Motor neuron (in vitro differentiated cells): ENCODE measurements around the gene BCKDK. TPM values are rescaled to one million over a fixed set of nuclear protein-coding genes. Genes with fewer than 3 reads are reported as not detected.
A peak's percentile ranks its signal among the peaks of the same experiment; 100 is the strongest.
"Not testable (repeated sequence)": the region's sequence is repeated elsewhere in the genome, so short reads cannot be mapped to it uniquely, and the experiment has no call there.

ENCODE experiments used
- ATAC-seq, 8 experiments: fragments of 200-7000 bp; cut with Tn5 transposase; replicated peaks in 6 of 8; 2 replicates each; pipeline ENCODE4 v1.8.0; 2021; ENCODE audit warnings: mild to moderate bottlenecking in 8 of 8, moderate library complexity in 8 of 8
- H3K27ac ChIP-seq, 2 donors: fragments of 250-450 bp; sonication (Bioruptor Pico); 2 replicates each; pipeline ENCODE4 v1.9.0; 2021; ENCODE audit warnings: antibody characterized with exemption in 2 of 2, mild to moderate bottlenecking in 2 of 2, moderate library complexity in 1 of 2
- H3K4me1 ChIP-seq, 2 donors: fragments of 250-450 bp; sonication (Bioruptor Pico); replicated peaks in 1 of 2; 2 replicates each; pipeline ENCODE4 v1.6.1; 2021; ENCODE audit warnings: antibody characterized with exemption in 2 of 2, mild to moderate bottlenecking in 2 of 2, moderate library complexity in 1 of 2
- H3K4me3 ChIP-seq, 5 donors: fragments of 250-450 bp; sonication (Bioruptor Pico); 2 replicates each; pipeline ENCODE4 v1.9.0; 2021; ENCODE audit warnings: antibody characterized with exemption in 5 of 5, mild to moderate bottlenecking in 5 of 5, moderate library complexity in 4 of 5
- WGBS, 10 experiments: fragments of 450-650 bp; shearing (Covaris generic); methylation state at CpG; one replicate each; pipeline ENCODE4 v1.0.0; 2022; 5-methylcytosine and 5-hydroxymethylcytosine counted together
- in situ Hi-C, 9 experiments: fragments of 400-800 bp; cut with MboI; loops; one replicate each; pipeline ENCODE4 v1.15.0; 2021; ENCODE audit warnings: low sequenced_read_pairs in 9 of 9, low pct_unique_long_range_greater_than_20kb in 2 of 9; ENCODE audit not compliant: unreplicated experiment in 9 of 9
- total RNA-seq, 8 experiments: library from RNA; unstranded; fragments of 300-600 nt; gene quantifications; 2 replicates each; pipeline versions ENCODE4 v1.2.3 to v1.2.4, GENCODE V29; 2022

Gene BCKDK
- total RNA-seq, 8 experiments from 2014 or later: 14.1 to 46.8 (median 19.6) TPM

DNA sequence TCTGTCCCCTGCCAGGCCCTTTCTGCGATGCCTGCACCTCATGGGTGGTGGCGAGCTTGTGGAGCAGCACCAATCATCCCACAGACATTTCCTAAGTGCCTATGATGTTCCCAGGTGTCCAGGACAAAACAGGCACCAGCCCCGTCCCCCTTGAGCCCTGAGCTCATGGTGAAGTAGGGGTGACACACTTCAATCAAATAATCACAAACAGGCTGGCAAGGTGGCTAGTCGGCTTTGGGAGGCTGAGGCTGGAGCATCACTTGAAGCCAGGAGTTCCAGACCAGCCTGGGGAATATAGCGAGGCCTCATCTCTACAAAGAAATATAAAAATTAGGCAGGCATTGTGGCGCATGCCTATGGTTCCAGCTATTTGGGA, 28.1 kb downstream of the BCKDK start:
- in situ Hi-C loops: no loop called here
- H3K27ac ChIP-seq: no peak overlapping the region
- ATAC-seq: no peak
- H3K4me3 ChIP-seq: no peak overlapping the region
- WGBS, 10 experiments: 50 to 100% (median 85%) methylated on average over 1 to 4 of the region's 6 CpGs; no CpG with 5 or more reads in 1 of the 10 experiments
- peaks cover 20 to 26% of the 10 kb centered on the region in 2 donors for H3K4me1 ChIP-seq

DNA sequence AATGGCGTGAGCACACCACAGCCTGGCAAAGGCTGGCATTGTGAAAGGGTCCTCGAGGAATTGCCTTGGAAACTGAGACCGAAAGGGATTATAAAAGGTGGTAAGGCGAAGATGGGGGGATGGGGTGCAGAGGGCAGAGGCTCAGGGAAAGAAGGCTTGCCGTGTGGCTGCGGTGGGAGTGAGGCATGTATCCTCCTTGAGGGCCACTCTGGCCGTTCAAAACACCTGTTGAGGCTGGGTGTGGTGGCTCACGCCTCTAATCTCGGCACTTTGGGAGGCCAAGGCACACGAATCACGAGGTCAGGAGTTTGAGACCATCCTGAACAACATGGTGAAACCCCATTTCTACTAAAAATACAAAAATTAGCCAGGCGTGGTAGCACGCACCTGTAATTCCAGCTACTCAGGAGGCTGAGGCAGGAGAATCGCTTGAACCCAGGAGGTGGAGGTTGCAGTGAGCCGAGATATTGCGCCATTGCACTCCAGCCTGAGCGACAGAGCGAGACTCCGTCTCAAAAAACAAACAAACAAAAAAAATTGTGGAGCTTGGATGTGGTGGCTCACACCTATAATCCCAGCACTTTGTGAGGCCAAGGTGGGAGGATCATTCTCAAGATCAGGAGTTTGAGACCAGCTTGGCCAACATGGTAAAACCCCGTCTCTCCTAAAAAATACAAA, 28.8 kb downstream of the BCKDK start:
- H3K4me3 ChIP-seq, in situ Hi-C loops, H3K27ac ChIP-seq, ATAC-seq: not testable (repeated sequence)
- H3K4me1 ChIP-seq: peaks cover 26 to 31% of the 10 kb centered on the region in 2 donors
- 71 to 100% (median 85%) methylated on average over 3 to 18 of the region's 20 CpGs; no CpG with 5 or more reads in 1 of the 10 experiments for WGBS, 10 experiments

DNA sequence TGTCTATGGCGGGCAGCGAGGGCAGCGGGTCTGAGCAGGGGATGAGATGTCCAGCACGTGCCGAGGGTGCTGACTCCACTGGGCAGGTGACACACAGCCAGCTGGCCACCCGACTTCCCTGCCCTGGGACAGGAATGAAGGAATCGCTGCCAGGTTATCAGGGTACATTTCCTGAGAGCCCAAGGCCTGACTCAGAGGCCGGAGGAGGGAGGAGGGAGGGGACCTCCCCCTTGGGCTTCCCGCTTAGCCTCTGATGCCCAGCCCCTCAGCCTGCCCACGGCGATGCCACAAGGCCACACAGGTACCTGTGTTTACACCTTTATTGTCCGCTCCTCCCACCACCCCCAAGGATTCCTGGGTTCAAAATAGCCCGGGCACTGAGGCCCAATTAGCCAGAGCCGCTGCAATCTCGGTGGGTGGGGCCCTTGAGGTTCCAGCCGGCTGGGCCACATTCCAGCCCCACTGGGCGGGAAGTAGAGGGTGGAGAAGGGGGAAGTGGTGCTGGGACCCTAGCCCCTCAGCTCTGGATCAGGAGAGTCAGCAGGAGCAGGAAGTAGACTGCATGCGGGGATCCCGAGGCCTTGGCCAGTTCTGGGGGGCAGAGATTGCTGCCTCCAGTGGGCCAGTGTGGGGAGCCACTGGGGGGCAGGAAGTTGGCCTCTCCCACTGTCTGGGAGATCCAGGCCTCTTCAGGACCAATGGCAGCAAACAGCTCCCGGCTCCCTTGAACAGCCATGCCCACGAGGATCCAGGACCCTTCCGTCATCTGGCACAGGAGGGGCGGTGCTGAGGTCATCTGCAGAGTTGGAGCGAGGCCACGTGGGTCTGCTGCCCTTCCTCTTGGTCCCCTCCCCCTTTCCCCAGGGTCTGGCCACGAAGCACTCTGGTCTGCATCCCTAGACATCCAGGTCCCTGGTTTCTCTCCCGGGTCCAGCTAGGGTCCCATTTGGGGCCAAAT, 30.7 kb downstream of the BCKDK start:
- 58 to 89% (median 72%) methylated on average over 1 to 9 of the region's 27 CpGs; no CpG with 5 or more reads in 4 of the 10 experiments for WGBS, 10 experiments
- Histone ChIP-seq H3K4me1 (peaks cover 22 to 26% of the 10 kb centered on the region in 2 donors), H3K27ac (no peak overlapping the region), H3K4me3 (no peak overlapping the region)
- no peak for ATAC-seq
- in situ Hi-C loops: no loop called here

DNA sequence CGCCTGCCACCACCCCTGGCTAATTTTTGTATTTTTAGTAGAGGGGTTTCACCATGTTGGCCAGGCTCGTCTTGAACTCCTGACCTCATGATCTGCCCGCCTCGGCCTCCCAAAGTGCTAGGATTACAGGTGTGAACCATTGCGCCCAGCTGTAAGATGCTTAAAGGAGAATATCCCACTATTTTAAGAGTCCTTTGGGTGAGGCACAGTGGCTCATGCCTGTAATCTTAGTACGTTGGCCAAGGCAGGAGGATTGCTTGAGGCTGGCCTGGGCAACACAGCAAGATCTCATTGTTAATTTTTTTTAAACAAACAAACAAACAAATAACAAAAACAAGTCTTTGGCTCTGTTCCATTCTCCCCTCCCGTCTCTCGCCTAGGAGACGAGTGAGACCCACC, 32.9 kb downstream of the BCKDK start:
- H3K4me1 ChIP-seq, ATAC-seq, in situ Hi-C loops, H3K27ac ChIP-seq, H3K4me3 ChIP-seq: not testable (repeated sequence)
- WGBS, 10 experiments: 80 to 100% (median 90%) methylated on average over 1 to 2 of the region's 9 CpGs; no CpG with 5 or more reads in 5 of the 10 experiments

DNA sequence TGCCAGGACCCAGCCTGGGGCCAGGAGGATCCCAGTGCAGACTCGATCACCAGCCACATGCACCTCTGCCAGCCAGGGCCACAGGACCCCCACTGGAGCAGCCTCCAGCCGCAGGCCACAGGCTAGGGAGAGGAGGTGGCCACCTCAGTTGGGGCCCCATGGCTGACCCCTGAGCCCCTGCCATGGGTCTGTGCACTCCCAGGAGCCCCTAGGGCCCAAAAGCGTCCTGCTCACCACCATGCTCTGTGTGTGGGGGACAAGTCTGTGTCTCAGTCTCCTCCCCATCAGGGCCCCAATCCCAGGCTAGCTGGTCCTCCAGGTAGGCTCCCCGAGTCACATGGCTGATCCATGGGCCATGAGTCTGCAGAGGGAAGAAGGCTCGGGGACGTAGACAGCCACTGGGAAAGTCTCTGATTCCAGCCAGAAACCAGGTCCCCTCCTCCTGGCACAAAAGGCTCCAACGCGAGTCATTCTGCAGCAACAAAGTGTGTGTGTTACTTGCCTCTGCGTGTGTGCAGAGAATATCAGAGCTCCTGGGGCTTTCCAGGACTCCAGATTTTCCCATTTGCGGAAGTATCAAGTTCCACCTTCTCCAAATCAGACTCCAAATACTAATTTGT, 33.4 kb downstream of the BCKDK start:
- peaks cover 6 to 7% of the 10 kb centered on the region in 2 donors for H3K4me1 ChIP-seq
- no peak overlapping the region for H3K27ac ChIP-seq
- H3K4me3 ChIP-seq: peak overlapping the region; percentile 22 to 40 (median 37)
- ATAC-seq: peak; percentile 3 to 27 (median 14)
- in situ Hi-C loops: no loop called here
- 7 to 47% (median 36%) methylated on average over 3 to 7 of the region's 10 CpGs; no CpG with 5 or more reads in 5 of the 10 experiments for WGBS, 10 experiments

DNA sequence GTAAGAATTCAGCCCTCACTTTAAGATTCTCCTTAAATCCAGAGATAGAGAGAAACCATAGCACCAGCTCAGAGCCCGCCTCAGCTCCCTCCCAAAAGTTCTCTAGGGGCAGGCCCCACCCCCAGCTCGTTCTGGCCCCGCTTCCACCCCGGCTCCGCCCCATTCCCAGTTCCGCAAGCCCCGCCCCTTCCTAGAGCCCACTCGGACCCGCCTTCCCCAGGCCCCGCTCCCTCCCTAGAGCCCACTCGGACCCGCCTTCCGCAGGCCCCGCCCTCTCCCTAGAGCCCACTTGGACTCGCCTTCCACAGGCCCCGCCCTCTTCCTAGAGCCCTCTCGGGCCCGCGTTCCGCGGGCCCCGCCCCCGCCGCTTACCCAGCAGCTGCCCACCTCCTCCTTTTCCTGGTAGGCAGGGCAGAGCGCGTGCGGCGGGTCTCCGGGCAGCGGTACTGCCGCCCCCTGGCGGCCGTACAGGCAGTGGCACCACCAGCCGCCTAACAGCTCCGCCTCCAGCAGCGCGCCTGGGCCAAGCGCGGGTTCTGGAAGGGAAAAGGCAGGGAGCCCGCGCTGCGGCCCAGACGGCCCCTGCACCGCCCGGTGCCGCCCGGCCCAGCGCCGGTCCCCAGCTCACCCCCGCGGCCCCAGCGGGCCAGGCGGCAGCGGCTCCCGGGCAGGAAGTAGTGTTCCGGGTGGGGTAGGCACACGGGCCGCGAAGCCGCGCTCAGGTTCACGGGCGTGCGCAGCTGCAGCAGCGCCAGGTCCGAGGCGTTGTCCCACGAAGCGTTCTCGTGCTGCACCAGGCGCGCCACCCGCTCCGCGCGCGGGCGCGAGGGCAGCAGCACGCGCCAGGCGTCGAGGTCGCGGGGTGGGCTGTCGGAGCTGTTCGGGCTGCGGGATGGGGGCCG, 34.2 kb downstream of the BCKDK start:
- ATAC-seq: peak; percentile 80 to 93 (median 90)
- no CpG with 5 or more reads among the region's 89 CpGs for WGBS, 10 experiments
- Histone ChIP-seq H3K27ac (peak overlapping the region in 1 of 2 donors; percentile 30), H3K4me1 (peaks cover 6 to 7% of the 10 kb centered on the region in 2 donors), H3K4me3 (peak overlapping the region; percentile 31 to 40 (median 37))
- in situ Hi-C loops: no loop called here

DNA sequence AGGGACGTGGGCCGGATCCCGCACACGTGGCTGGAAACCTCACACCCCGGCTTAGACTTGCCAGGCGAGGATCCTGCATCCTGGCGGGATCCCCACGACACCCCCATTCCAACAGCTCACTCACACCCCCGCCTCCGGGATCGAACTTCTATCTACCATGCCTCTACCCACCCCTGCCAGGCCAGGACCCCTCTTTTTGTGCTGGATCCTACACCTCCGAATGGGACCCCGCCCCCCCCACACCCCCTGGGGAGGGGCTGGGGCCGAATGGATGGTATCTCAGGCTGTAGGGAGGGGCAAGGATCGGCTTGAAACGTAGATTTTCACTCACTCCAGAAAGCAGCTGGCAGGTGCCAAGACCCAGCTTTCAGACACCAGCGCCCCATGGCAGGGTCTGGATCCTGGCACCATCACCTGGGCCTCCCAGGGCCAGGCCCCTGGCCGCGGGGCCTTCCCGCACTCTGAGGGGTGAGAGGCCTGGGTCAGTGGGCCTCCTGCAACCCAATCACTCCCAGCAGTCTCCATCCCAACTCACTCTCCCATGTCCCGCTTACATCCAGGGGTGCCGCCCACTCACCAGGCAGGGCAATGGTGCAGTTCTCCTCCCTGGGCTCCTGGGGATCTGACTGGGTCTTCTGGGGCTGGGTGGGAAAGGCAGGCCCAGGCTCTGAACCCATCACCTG, 35.0 kb downstream of the BCKDK start:
- in situ Hi-C loops: no loop called here
- Histone ChIP-seq H3K4me1 (peaks cover 6 to 7% of the 10 kb centered on the region in 2 donors), H3K27ac (no peak overlapping the region), H3K4me3 (peak overlapping the region in 3 of 5 donors; percentile 31 to 40 (median 39))
- no peak for ATAC-seq
- 100% methylated on average over 2 of the region's 22 CpGs; no CpG with 5 or more reads in 9 of the 10 experiments for WGBS, 10 experiments

DNA sequence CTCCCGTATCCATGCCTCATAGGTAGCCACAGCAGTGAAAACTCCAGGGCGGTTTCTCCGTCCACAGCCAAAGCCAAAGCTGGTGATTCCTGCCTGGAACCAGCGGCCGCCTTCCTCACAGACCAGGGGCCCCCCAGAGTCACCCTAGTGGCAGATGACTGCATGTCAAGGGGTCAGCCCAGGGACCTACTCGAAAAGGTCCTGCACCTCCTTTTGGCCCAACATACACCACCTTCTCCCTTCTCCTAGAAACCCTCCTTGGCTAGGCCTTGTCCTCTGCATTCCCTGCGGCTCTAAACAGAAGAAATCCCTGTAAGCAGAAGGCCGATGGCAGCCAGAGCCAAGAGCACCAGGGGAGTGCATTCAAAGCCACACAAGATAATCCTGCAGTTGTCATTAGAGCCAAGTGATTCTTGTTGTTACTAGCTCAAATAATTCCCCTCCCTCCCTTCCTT, 35.5 kb downstream of the BCKDK start:
- Histone ChIP-seq H3K4me3 (no peak overlapping the region), H3K4me1 (peaks cover 6 to 7% of the 10 kb centered on the region in 2 donors), H3K27ac (no peak overlapping the region)
- in situ Hi-C loops: no loop called here
- ATAC-seq: no peak
- WGBS, 10 experiments: 43 to 100% (median 90%) methylated on average over 1 to 5 of the region's 8 CpGs; no CpG with 5 or more reads in 5 of the 10 experiments

DNA sequence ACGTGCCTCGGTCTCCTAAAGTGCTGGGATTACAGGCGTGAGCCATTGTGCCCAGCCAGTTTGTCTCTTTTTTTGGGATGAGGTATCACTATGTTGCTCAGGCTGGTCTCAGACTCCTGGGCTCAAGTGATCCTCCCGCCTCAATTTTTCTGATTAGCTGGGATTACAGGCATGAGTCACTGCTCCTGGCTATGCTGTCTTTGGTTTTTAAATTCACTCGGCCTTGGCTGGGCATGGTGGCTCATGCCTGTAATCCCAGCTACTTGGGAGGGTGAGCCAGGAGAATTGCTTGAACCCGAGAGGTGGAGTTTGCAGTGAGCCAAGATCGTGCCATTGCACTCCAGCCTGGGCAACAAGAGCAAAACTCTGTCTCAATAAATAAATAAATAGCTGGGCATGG, 36.2 kb downstream of the BCKDK start:
- ATAC-seq, in situ Hi-C loops, H3K4me3 ChIP-seq, H3K4me1 ChIP-seq, H3K27ac ChIP-seq: not testable (repeated sequence)
- WGBS, 10 experiments: 0 to 100% (median 89%) methylated on average over 1 to 6 of the region's 7 CpGs; no CpG with 5 or more reads in 3 of the 10 experiments

DNA sequence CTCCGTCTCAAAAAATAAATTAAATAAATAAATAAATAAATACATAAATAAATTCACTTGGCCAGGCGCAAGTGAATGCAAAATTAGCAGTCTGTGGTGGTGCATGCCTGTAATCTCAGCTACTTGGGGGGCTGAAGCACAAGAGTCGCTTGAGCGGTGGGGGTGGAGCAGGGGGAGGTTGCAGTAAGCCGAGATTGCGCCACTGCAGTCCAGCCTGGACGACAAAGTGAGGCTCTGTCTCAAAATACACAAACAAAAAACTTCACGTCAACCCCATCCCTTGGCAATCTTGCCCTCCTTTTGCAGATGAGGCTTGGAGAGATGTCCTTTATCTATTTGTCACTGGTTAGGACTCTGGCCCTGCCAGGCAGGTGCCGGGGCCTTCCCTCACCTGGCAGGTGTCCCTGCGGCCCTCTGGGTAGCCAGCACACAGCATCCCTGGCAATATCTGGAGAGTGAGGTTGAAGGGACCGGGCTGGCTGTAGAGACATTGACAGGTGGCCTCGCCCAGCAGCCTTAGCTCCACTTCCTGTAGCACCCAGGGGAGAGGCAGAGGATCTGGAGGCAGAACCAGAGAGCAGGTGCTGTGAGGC, 37.3 kb downstream of the BCKDK start:
- H3K4me3 ChIP-seq: no peak overlapping the region
- ATAC-seq: no peak
- no peak overlapping the region for H3K27ac ChIP-seq
- WGBS, 10 experiments: 22 to 95% (median 69%) methylated on average over 1 to 11 of the region's 12 CpGs; no CpG with 5 or more reads in 4 of the 10 experiments
- peaks cover 6 to 7% of the 10 kb centered on the region in 2 donors for H3K4me1 ChIP-seq
- in situ Hi-C loops: no loop called here

DNA sequence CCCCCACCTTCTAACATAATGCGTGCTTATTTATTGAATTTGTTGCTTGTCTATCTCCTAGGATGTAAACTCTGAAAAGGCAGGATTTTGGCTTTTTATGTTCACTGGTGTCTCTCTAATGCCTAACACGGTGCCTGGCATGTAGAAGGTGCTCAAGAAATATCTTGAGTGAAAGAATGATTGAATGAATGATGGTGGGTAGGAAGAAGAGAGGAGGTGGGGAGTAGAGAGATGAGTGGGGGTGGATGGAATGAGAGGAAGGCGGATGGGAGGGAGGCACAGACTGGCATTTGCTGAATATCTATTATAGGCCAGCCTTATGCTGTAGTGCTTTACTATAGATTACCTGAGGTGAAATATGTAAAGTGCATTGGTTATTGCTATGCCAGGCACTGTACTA, 39.4 kb downstream of the BCKDK start:
- WGBS, 10 experiments: 63 to 87% (median 80%) methylated on average over 1 to 3 of the region's 3 CpGs; no CpG with 5 or more reads in 5 of the 10 experiments
- Histone ChIP-seq H3K4me1 (no peaks in the 10 kb centered on the region), H3K27ac (no peak overlapping the region), H3K4me3 (no peak overlapping the region)
- ATAC-seq: no peak
- in situ Hi-C loops: no loop called here
